ENCODE results near the gene UBN1. TPM values are rescaled to one million over a fixed set of nuclear protein-coding genes. Genes with fewer than 3 reads are reported as not detected.
"Not testable (repeated sequence)": the region's sequence is repeated elsewhere in the genome, so short reads cannot be mapped to it uniquely, and the experiment has no call there.

UBN1 gene
- total RNA-seq, 2 donors from 2014 or later, result 32.0 to 36.0 TPM

DNA sequence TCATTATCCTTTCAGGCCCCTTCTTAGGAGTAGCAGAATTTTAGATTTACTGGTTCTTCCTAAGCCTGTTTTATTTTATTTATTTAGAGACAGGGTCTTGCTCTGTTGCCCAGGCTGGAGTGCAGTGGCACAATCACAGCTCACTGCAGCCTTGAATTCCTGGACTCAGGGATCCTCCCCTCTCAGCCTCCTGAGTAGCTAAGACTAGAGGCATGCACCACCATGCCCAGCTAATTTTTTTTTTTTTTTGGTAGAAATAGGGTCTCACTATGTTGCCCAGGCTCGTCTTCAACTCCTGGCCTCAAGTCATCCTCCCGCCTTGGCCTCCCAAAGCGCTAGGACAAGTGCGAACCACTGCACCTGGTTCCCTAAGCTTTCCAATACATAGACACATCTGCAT, 82.3 kb downstream of the UBN1 start:
- not testable (repeated sequence) for H3K27ac Mint-ChIP-seq; ATAC-seq (replicated peaks in 1 of 2); H3K27me3 Mint-ChIP-seq (ENCODE audit: low read depth); H3K9me3 Mint-ChIP-seq; H3K4me3 Mint-ChIP-seq; H3K36me3 Mint-ChIP-seq (ENCODE audit: insufficient read depth in 2 of 2); H3K4me1 Mint-ChIP-seq (ENCODE audit: low read depth); DNase-seq

DNA sequence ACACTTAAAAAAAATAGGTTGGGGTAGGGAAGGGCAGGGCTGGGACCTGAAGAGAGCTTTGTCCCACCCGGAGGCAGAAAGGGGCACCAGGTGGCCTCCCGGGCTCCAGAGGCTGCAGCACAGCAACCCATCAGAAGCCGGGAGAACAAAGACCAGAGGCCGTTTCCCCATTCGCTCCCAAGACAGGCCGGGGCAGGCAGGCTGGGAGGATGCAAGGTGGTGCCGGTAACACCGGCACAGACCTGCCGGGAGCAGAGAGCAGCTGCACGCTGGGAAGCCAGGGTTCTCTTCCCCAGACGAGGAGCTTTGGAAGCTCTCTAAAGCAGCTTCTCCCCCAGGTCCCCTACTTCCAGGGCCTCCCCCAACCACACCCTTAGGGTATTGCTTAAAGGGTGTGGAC, 84.1 kb downstream of the UBN1 start:
- H3K36me3 Mint-ChIP-seq (ENCODE audit: insufficient read depth in 2 of 2), result peaks cover 4 to 6% of the 10 kb centered on the region in 2 donors
- no peak overlapping the region for H3K4me3 Mint-ChIP-seq
- H3K4me1 Mint-ChIP-seq (ENCODE audit: low read depth), result peaks cover 1% of the 10 kb centered on the region
- no peak for DNase-seq
- H3K9me3 Mint-ChIP-seq, result peaks cover 5 to 7% of the 10 kb centered on the region in 2 donors
- H3K27me3 Mint-ChIP-seq (ENCODE audit: low read depth), result peaks cover 7% of the 10 kb centered on the region
- no peak for ATAC-seq (replicated peaks in 1 of 2)
- no peak overlapping the region for H3K27ac Mint-ChIP-seq

Other genes starting within 250 kb of the UBN1 start
- 10 to 100 TPM; 17.2 to 18.4 TPM for gene UBALD1, start 232.6 kb upstream of the UBN1 start, total RNA-seq
- gene MGRN1, start 222.7 kb upstream of the UBN1 start, total RNA-seq, result 100 to 1,000 TPM; 107 to 116 TPM
- 10 to 100 TPM; 22.8 to 28.0 TPM for gene NUDT16L1, start 153.9 kb upstream of the UBN1 start, total RNA-seq
- 10 to 100 TPM; 18.0 to 20.6 TPM for gene ANKS3, start 113.2 kb upstream of the UBN1 start, total RNA-seq
- under 1 TPM in 1 of 2 donors, not detected in 1; 0.48 TPM for gene DNAAF8, start 112.9 kb upstream of the UBN1 start, total RNA-seq
- 10 to 100 TPM; 14.1 TPM for gene ZNF500, start 80.3 kb upstream of the UBN1 start, total RNA-seq
- gene SEPTIN12, start 59.1 kb upstream of the UBN1 start, total RNA-seq, result not detected
- not detected for gene SMIM22, start 52.1 kb upstream of the UBN1 start, total RNA-seq
- 1 to 10 TPM; 3.7 to 7.4 TPM for gene ROGDI, start 44.8 kb upstream of the UBN1 start, total RNA-seq
- gene GLYR1, start 193 bp upstream of the UBN1 start, total RNA-seq, result 10 to 100 TPM; 54.9 to 63.6 TPM
- under 1 TPM; 0.09 to 0.22 TPM for gene PPL, start 89.7 kb downstream of the UBN1 start, total RNA-seq
- gene SEC14L5, start 110.8 kb downstream of the UBN1 start, total RNA-seq, result under 1 TPM in 1 of 2 donors, not detected in 1; 0.02 TPM
- 1 to 10 TPM; 7.1 to 8.4 TPM for gene NAGPA, start 186.5 kb downstream of the UBN1 start, total RNA-seq
- gene C16orf89, start 218.5 kb downstream of the UBN1 start, total RNA-seq, result not detected
- gene ALG1, start 224.4 kb downstream of the UBN1 start, total RNA-seq, result 10 to 100 TPM; 15.0 to 16.7 TPM